ENCODE results near the gene ARHGEF40. TPM values are rescaled to one million over a fixed set of nuclear protein-coding genes. Genes with fewer than 3 reads are reported as not detected.
A peak's percentile ranks its signal among the peaks of the same experiment; 100 is the strongest.

The ARHGEF40 gene
- total and polyA plus RNA-seq, 10 of the 15 experiments (the other 5 are each of a cell fraction or from before 2014, with no cell fraction given): 0.03 to 0.31 (median 0.08) TPM; not detected in 2

DNA sequence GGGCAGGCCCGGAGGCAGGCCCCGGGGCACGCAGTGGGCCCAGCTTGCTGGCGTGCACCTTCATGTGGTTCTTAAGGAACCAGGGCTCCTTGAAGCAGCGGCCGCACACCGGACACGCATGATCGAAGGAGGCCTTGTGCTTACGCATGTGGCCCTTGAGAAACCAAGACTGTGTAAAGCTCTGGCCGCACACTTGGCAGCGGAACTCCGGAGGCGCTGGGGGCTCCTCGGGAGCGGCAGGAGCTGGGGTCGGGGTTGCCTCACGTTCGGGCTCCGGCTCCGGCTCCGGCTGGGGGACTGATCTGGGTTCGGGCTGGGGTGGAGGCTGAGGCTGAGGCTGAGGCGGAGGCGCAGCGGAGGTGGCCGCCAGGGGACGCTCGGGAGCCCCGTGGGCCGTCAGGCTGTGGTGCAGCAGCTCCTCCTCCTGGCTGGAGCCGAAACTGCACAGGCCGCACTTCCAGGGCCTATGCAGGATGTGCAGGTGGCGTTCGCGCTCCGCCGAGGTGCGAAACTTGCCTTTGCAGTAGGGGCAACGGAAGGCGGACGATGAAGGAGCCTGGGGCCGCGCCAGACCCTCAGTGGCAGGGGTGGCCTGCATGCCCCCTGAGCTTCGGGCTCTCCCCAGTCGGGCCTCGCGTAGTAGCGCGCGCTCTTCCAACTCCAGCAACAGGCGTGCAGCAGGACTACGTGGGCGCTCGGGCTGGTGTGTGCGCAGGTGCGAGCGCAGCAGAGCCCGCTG is 22.3 kb downstream of the ARHGEF40 start (continued):
- TF ChIP-seq, protein P1, sequence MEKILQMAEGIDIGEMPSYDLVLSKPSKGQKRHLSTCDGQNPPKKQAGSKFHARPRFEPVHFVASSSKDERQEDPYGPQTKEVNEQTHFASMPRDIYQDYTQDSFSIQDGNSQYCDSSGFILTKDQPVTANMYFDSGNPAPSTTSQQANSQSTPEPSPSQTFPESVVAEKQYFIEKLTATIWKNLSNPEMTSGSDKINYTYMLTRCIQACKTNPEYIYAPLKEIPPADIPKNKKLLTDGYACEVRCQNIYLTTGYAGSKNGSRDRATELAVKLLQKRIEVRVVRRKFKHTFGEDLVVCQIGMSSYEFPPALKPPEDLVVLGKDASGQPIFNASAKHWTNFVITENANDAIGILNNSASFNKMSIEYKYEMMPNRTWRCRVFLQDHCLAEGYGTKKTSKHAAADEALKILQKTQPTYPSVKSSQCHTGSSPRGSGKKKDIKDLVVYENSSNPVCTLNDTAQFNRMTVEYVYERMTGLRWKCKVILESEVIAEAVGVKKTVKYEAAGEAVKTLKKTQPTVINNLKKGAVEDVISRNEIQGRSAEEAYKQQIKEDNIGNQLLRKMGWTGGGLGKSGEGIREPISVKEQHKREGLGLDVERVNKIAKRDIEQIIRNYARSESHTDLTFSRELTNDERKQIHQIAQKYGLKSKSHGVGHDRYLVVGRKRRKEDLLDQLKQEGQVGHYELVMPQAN (conservative IDR thresholded peaks at IDR 0.05): 0 out of 2 replicates have a peak, but pooled peaks have one; percentile 31
- no peak for TF ChIP-seq POLR2AphosphoS5 (IDR thresholded peaks at IDR 0.05; ENCODE audit: low read length)
- no peak for TF ChIP-seq SREBF2 (IDR thresholded peaks at IDR 0.05; ENCODE audit: low read length)
- TF ChIP-seq, protein P2, sequence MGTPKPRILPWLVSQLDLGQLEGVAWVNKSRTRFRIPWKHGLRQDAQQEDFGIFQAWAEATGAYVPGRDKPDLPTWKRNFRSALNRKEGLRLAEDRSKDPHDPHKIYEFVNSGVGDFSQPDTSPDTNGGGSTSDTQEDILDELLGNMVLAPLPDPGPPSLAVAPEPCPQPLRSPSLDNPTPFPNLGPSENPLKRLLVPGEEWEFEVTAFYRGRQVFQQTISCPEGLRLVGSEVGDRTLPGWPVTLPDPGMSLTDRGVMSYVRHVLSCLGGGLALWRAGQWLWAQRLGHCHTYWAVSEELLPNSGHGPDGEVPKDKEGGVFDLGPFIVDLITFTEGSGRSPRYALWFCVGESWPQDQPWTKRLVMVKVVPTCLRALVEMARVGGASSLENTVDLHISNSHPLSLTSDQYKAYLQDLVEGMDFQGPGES (IDR thresholded peaks at IDR 0.05): no peak
- TF ChIP-seq CHD2 (IDR thresholded peaks at IDR 0.05; ENCODE audit: borderline replicate concordance, low read depth, low read length): peak; percentile 59; the same call in 1 of the 2 replicates
- TF ChIP-seq SKIL (IDR thresholded peaks at IDR 0.05; ENCODE audit: low read depth, poor library complexity, severe bottlenecking): no peak
- TF ChIP-seq, protein P3, sequence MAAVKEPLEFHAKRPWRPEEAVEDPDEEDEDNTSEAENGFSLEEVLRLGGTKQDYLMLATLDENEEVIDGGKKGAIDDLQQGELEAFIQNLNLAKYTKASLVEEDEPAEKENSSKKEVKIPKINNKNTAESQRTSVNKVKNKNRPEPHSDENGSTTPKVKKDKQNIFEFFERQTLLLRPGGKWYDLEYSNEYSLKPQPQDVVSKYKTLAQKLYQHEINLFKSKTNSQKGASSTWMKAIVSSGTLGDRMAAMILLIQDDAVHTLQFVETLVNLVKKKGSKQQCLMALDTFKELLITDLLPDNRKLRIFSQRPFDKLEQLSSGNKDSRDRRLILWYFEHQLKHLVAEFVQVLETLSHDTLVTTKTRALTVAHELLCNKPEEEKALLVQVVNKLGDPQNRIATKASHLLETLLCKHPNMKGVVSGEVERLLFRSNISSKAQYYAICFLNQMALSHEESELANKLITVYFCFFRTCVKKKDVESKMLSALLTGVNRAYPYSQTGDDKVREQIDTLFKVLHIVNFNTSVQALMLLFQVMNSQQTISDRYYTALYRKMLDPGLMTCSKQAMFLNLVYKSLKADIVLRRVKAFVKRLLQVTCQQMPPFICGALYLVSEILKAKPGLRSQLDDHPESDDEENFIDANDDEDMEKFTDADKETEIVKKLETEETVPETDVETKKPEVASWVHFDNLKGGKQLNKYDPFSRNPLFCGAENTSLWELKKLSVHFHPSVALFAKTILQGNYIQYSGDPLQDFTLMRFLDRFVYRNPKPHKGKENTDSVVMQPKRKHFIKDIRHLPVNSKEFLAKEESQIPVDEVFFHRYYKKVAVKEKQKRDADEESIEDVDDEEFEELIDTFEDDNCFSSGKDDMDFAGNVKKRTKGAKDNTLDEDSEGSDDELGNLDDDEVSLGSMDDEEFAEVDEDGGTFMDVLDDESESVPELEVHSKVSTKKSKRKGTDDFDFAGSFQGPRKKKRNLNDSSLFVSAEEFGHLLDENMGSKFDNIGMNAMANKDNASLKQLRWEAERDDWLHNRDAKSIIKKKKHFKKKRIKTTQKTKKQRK (IDR thresholded peaks at IDR 0.05; ENCODE audit: low read depth, low read length): no peak
- no peak for TF ChIP-seq HSF1 (IDR thresholded peaks at IDR 0.05; ENCODE audit: low read depth, low read length)
- TF ChIP-seq, protein P4, sequence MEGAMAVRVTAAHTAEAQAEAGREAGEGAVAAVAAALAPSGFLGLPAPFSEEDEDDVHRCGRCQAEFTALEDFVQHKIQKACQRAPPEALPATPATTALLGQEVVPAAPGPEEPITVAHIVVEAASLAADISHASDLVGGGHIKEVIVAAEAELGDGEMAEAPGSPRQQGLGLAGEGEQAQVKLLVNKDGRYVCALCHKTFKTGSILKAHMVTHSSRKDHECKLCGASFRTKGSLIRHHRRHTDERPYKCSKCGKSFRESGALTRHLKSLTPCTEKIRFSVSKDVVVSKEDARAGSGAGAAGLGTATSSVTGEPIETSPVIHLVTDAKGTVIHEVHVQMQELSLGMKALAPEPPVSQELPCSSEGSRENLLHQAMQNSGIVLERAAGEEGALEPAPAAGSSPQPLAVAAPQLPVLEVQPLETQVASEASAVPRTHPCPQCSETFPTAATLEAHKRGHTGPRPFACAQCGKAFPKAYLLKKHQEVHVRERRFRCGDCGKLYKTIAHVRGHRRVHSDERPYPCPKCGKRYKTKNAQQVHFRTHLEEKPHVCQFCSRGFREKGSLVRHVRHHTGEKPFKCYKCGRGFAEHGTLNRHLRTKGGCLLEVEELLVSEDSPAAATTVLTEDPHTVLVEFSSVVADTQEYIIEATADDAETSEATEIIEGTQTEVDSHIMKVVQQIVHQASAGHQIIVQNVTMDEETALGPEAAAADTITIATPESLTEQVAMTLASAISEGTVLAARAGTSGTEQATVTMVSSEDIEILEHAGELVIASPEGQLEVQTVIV (IDR thresholded peaks at IDR 0.05; ENCODE audit: borderline replicate concordance, partially characterized antibody): no peak
- TF ChIP-seq DPF2 (IDR thresholded peaks at IDR 0.05): no peak; the same call in 1 of the 2 replicates
- TF ChIP-seq MXI1 (IDR thresholded peaks at IDR 0.05; ENCODE audit: low read depth, low read length): peak; percentile 29; the same call in 1 of the 2 replicates
- no peak for TF ChIP-seq HDAC2 (IDR thresholded peaks at IDR 0.05)
- TF ChIP-seq ZBTB33 (IDR thresholded peaks at IDR 0.05): peak; percentile 61; the same call in 1 of the 2 replicates

Measured in GM12878 (cell line).